ACC112 (cell line): ENCODE data around the gene ADAMTS2.

Source experiments
- H2AFZ ChIP-seq: fragments of 200-600 bp; sonication (generic); one replicate; pipeline ENCODE4 v1.6.0; 2017; ENCODE audit warnings: antibody characterized with exemption, low read length; ENCODE audit not compliant: unreplicated experiment
- H3K27ac ChIP-seq: fragments of 200-600 bp; sonication (generic); 2 replicates; pipeline ENCODE4 v1.5.1; 2014; ENCODE audit warnings: low read depth, mild to moderate bottlenecking, antibody characterized with exemption, low read length, moderate library complexity
- H3K27me3 ChIP-seq: fragments of 200-600 bp; sonication (generic); 2 replicates; pipeline ENCODE4 v1.6.1; 2014; ENCODE audit warnings: mild to moderate bottlenecking, antibody characterized with exemption, low read length, moderate library complexity, mixed read lengths; ENCODE audit not compliant: insufficient read depth
- H3K36me3 ChIP-seq: fragments of 200-600 bp; sonication (generic); 2 replicates; pipeline ENCODE4 v1.6.1; 2016; ENCODE audit warnings: mild to moderate bottlenecking, antibody characterized with exemption, low read length, moderate library complexity, mixed read lengths; ENCODE audit not compliant: insufficient read depth
- H3K4me1 ChIP-seq: fragments of 200-600 bp; sonication (generic); one replicate; pipeline ENCODE4 v1.6.1; 2016; ENCODE audit warnings: low read length, mixed read lengths; ENCODE audit not compliant: insufficient read depth, unreplicated experiment, control insufficient read depth
- H3K4me3 ChIP-seq: fragments of 200-600 bp; sonication (generic); 2 replicates; pipeline ENCODE4 v1.5.1; 2014; ENCODE audit warnings: mild to moderate bottlenecking, low read depth, low read length
- H3K79me2 ChIP-seq: fragments of 200-600 bp; sonication (generic); one replicate; pipeline ENCODE4 v1.6.0; 2016; ENCODE audit warnings: low read length; ENCODE audit not compliant: control insufficient read depth, unreplicated experiment, insufficient read depth

The ADAMTS2 gene

DNA sequence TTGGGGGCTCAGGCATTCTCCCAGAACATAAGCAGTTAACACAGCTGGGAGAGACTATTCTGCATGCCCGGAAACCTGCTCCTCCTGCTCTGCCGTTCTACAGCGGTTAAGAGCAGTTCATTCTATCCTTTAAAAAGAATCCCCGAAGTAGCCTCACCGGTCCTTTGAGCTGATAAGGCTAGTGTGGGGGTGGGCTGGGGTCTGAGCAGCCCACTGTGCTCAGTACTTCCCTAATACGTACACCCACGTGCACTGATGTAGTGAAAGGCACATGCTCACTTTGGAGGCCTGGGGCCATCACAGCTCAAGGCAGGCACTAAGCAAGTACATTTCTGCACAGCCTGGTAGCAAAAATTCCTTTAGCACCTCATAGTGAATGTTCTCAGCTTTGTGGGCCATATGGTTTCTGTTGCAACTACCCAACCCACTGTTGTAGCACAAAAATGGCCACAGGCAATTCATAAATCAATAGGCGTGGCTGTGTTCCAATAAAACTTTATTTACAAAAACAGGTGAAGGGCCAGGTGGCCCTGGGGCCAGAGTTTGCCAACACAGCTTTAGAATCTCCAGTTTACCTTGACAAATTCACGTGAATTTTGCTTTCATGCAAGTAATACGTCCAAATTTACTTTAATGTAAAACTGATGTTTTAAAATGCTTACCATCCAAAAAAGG lies 148.7 kb downstream of the ADAMTS2 start:
- H3K4me1 ChIP-seq = no peaks in the 10 kb centered on the region
- H3K27ac ChIP-seq = no peak overlapping the region
- H3K36me3 ChIP-seq = no peaks in the 10 kb centered on the region
- H3K4me3 ChIP-seq = no peak overlapping the region
- no peak overlapping the region for H2AFZ ChIP-seq
- no peaks in the 10 kb centered on the region for H3K27me3 ChIP-seq
- H3K79me2 ChIP-seq = no peaks in the 10 kb centered on the region

DNA sequence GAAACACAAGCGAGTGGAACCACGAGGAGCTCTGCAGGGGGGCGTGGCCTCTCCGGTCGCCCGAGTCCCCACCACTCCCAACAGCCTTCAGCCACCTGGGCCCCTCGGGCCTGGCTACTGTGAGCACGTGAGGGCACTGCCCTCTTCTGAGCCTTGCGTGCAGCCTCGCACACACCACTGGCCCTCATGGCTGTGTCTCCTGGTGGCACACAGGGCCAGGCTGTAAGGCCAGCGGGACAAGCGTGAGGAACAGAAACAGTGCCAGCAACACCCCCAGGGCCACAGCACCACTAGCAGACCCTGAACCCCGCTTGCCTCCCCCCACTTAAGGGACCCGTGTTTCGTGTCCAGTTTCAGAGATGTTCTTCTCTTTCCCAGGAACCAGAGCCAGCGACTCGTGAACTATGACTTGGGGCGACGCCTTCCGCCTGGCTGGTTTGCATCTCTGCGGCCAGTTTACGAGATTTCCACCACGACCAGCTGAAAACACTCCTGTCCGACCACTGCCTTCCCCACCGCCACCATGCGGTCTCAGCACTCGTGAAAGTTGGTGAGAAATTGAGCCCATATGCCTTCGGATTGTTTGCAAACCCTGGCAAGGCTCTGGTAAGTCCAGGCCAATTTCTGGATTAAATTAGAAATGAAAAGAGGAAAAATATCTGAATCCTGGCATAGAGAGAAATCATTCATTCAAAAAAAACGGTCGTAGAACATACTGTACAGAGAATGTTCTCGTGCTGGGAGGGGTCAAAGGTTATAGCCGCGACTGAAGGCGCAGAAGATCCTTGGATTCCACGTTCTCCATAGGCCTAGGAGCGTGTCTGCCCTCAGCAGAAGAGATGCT lies 149.5 kb downstream of the ADAMTS2 start:
- Histone ChIP-seq H2AFZ (no peak overlapping the region), H3K36me3 (no peaks in the 10 kb centered on the region)

DNA sequence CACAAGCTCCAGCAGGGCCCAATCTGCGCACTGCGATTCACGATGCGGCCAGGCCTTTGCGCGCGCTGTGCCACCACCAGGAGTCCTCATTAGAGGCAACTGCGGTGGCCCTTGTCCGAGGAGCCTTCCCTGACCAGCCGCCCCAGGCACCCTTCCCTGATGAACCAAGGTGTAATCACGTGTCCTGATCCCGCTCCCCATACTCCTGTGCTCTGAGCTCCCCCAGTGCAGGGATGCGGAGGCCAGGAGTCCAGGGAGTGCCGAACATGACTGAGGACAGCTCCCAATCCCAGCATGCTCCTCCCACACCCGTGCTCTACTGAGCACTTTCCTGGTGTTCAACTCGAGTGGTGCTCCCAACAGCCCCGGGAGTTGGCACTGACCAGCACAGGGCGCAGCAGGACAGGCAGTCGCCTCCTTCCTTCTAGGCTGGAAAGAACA lies 150.3 kb downstream of the ADAMTS2 start:
- H3K27ac ChIP-seq = no peak overlapping the region
- H3K27me3 ChIP-seq = no peaks in the 10 kb centered on the region
- no peaks in the 10 kb centered on the region for H3K79me2 ChIP-seq
- H2AFZ ChIP-seq = no peak overlapping the region
- no peaks in the 10 kb centered on the region for H3K4me1 ChIP-seq
- no peak overlapping the region for H3K4me3 ChIP-seq
- no peaks in the 10 kb centered on the region for H3K36me3 ChIP-seq

More for the DNA sequence above, 149.5 kb downstream of the ADAMTS2 start:
- Histone ChIP-seq H3K4me1 (no peaks in the 10 kb centered on the region), H3K4me3 (no peak overlapping the region), H3K27me3 (no peaks in the 10 kb centered on the region), H3K27ac (no peak overlapping the region), H3K79me2 (no peaks in the 10 kb centered on the region)

DNA sequence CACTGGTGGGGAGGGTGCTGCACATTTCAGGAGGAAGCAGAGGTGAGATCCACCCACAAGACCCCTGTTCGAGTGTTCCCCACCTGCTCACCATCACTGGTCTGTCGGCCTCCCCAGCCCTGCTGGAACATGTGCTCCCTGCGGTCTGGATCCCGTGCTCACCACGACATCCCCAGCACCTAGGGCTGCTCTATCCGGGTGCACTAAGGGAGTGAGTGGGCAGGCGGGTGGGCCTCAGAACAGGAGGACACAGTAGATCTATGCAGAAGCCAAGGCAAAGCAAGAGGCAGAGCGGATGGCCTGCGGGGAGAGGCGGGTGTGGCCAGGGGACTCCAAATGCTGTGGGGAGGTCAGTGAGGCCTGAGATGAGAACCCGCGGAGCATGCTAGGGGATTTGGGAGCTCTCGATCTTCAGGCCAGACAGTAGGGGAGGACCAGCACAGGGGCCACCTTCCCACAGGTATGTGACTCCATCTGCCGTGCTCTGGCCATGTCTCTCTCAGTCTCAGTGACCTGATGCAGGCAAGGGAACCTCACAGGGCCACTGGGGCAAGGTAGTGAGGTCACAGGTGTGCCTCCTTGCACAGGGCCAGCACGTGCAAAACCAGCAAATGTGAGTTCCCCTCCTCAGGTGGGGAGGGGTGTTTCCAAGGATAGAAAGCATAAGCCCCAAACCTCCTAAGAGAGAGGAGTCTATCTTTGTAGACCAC lies 150.9 kb downstream of the ADAMTS2 start:
- Histone ChIP-seq H3K27me3 (no peaks in the 10 kb centered on the region), H3K4me1 (no peaks in the 10 kb centered on the region), H3K36me3 (no peaks in the 10 kb centered on the region), H3K27ac (no peak overlapping the region), H3K79me2 (no peaks in the 10 kb centered on the region), H2AFZ (no peak overlapping the region), H3K4me3 (no peak overlapping the region)

DNA sequence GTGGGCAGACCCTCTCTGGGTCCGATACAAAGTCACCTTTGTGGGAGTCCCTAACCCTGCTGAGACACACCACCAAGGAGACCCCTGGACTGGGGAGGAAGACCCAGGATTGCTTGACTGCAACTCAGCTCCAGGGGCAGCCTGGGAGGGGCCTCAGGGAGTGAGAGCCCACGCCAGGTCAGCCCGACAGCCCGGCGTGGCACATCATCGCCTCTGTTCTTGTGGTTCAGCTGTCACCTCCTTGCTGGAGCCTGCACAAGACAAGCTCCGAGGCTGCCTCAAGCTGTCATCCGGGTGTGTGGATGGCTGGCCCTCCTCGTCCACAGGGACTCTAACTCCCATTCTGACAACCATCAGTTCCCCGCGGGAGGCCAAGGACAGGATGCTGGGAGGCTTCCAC lies 151.5 kb downstream of the ADAMTS2 start:
- Histone ChIP-seq H3K27ac (no peak overlapping the region), H3K27me3 (no peaks in the 10 kb centered on the region), H3K36me3 (no peaks in the 10 kb centered on the region), H2AFZ (no peak overlapping the region), H3K79me2 (no peaks in the 10 kb centered on the region), H3K4me1 (no peaks in the 10 kb centered on the region), H3K4me3 (no peak overlapping the region)

DNA sequence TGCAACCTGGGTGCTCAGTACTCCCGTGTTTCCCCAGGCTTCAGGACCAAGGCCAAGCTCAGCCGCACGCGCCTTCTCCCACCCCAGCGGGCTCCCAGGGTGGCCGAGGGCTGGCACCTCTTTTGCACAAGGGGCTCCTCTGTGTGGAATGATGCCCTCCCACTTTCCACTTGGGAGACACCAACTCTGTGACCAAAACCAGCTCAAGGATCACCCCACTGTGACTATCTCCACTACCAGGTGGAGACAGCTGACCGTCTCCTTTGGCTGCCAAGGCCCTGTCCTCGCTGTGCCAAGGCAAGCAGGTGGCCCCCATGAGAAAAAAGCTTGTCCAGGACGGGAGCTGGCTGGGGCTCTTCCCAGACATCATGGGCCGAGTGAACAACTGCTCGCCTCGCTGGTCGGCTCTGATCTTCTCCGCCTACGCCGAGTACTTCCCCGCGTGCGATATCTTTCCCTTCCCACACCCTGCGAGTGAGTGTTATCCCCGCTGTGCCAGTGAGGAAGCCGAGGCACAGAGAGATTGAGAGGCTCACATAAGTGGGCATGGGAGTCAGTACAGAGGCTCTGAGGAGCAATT lies 152.3 kb downstream of the ADAMTS2 start:
- Histone ChIP-seq H2AFZ (no peak overlapping the region), H3K36me3 (no peaks in the 10 kb centered on the region), H3K4me1 (no peaks in the 10 kb centered on the region), H3K27ac (no peak overlapping the region), H3K4me3 (no peak overlapping the region), H3K79me2 (no peaks in the 10 kb centered on the region), H3K27me3 (no peaks in the 10 kb centered on the region)

DNA sequence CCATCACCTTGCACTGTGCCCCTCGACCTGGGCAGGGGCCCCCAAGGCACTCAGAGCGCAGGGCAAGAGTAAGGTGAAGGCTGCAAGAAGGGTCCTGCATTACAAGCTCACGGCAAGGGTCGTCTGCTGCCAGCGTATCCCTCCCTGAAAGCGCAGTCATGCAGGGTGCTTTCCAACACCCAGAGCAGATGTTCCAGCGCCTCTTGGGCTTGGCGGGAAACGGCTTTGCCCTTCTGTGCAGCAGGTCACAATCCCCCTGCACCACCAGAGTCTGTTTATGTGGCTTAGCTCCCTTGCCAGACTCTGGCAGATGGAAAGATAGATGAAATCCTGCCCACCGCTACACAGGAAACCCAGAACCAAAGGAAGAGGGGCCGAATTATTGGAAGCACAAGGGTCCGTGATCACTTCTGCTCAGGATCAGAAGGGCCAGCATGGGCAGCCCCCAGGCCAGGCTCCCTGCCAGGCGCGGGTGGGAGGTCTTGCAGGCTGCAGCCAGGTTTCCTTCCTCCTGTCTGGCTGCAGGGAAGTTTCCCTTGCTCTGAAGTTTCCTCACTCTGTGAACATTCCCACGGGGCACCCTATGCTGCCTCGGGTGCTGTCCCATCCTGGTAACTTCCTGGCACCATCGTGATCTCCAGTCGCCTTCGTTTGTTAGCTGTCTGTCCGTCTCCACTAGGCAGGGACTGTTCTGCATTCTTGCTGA lies 152.9 kb downstream of the ADAMTS2 start:
- H2AFZ ChIP-seq = no peak overlapping the region
- H3K4me3 ChIP-seq = no peak overlapping the region
- peaks cover 6% of the 10 kb centered on the region for H3K4me1 ChIP-seq
- H3K79me2 ChIP-seq = no peaks in the 10 kb centered on the region
- H3K27me3 ChIP-seq = no peaks in the 10 kb centered on the region
- H3K36me3 ChIP-seq = no peaks in the 10 kb centered on the region
- H3K27ac ChIP-seq = no peak overlapping the region

DNA sequence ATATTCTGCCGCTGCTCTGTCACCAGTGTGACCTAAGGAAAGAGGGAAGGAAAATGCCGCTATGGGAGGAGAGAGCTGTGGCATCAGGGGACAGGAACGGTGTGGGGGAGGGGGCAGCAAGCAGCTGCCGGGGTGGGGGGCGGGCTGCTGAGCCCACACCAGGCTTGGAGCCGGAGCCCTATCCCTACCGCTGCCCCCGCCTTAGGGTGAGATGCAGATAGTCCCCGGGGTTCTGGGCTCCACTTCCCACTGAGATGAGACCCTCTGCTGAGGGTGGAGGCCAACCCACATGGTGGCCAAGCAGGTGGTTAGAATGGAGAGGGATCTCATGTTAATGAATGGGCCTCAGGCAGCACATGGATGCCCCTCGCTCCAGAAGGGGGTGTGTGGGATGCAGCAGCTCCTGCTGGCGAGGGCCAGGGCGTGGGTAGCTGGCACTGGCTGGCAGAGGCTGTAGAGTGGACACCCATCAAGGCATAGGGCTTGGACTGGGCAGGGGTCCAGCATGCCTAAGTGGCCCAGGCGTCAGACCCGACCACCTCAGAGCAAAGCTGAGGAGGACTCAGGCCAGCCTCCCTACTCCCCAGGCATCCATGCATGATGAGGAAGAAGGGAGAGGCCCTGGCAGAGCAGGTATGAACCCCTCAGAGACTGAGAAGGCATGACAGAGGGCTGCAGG lies 153.6 kb downstream of the ADAMTS2 start:
- H3K79me2 ChIP-seq = no peaks in the 10 kb centered on the region
- H2AFZ ChIP-seq = no peak overlapping the region
- peaks cover 8% of the 10 kb centered on the region for H3K4me1 ChIP-seq
- H3K27me3 ChIP-seq = no peaks in the 10 kb centered on the region
- no peaks in the 10 kb centered on the region for H3K36me3 ChIP-seq
- no peak overlapping the region for H3K4me3 ChIP-seq
- no peak overlapping the region for H3K27ac ChIP-seq

DNA sequence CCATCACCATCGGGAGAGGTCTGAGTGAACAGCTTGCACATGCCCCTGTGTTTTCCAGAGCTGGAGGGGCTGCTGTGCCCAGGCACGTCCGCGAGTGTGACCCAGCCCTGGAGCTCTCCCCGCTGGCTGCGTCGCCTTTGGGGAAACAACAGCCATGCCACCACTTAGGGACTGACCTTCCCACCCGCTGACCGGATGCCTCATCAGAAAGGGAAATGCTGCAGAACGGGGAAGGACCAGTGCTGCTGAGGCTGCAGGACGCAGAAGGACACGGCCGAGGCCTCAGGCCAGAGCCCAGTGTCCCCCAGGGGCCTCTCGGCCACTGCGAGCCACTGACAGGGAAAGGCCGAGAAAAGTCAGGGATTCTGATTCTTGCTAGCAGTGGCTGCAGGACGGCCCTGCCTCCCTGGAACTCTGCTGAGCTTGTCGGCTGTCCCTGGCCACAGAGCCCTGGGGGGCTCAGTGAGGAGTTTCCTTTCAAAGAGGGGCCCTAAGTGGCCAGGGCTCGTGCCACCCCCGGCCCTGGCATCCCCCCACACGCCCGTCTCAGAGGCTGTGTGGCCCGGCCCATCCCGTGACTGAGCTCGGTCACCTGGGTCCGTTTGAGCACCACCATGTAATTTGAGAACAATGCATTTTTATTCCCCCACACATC lies 154.3 kb downstream of the ADAMTS2 start:
- Histone ChIP-seq H3K27me3 (no peaks in the 10 kb centered on the region), H3K79me2 (no peaks in the 10 kb centered on the region), H3K4me3 (no peak overlapping the region), H3K27ac (no peak overlapping the region), H3K4me1 (peaks cover 8% of the 10 kb centered on the region), H3K36me3 (no peaks in the 10 kb centered on the region), H2AFZ (no peak overlapping the region)
